GM19328 (cell line): Measurements from ENCODE around the gene AFDN.

Source experiments
- ATAC-seq: cut with Tn5 transposase; IDR thresholded peaks from one replicate; pipeline ENCODE4 v1.9.1; 2021; ENCODE audit warnings: mild to moderate bottlenecking, moderate library complexity; ENCODE audit not compliant: unreplicated experiment

Gene AFDN

GRCh38 chr6:167976708-167977107 is 150.0 kb downstream of the AFDN start:
- ATAC-seq, result no peak

- no peak for ATAC-seq
Measured at GRCh38 chr6:167977717-167978467, 151.2 kb downstream of the AFDN start.

GRCh38 chr6:167978607-167979006 is 151.9 kb downstream of the AFDN start:
- ATAC-seq, result no peak

- no peak for ATAC-seq
Measured at GRCh38 chr6:167979436-167980139, 152.9 kb downstream of the AFDN start.

GRCh38 chr6:167980911-167981580 is 154.3 kb downstream of the AFDN start:
- no peak for ATAC-seq

DNA sequence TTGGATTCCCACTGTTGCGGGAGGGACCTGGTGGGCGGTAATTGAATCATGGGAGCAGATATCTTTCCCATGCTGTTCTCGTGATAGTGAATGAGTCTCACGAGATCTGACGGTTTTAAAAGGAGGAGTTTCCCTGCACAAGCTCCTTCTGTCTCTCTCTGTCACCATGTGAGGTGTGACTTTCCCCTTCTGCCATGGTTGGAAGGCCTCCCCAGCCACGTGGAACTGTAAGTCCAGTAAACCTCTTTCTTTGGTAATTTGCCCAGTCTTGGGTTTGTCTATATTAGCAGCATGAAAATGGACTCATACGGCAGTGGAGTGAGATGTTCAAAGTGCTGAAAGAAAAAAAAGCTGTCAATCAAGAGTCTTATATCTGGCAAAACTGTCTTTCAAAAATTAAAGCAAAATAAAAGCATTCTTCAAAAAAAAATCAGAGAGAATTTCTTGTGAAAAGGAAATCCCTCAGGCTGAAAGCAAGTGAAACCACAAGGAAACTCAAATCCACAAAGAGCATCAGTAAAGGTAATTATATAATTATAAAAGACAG is 155.3 kb downstream of the AFDN start:
- no peak for ATAC-seq

DNA sequence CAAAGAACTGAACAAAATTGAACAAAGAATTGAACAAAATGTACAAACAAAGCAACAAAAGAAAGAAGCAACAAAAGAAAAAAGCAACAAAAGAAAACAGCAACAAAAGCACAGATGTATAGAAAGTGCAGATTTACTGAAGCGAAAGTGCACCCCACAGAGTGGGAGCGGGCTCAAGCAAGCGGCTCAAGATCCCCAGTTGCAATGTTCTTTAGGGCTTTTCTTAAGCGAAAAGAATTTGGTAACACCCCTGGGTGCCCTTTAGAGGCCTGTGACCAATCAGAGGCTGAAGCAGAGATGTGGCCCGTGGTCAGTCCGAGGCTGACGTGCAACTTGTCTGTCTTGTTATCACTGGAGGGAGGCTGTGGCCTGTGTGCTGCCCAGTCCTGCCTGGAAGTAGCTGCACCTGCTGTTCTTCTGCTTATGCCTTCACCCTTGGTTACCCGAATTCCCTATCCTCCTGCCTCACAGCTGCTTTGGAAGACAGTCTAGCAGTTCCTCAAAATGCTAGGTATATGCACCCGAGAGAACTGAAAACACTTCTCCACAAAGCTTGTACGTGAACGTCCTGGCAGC is 157.5 kb downstream of the AFDN start:
- no peak for ATAC-seq

DNA sequence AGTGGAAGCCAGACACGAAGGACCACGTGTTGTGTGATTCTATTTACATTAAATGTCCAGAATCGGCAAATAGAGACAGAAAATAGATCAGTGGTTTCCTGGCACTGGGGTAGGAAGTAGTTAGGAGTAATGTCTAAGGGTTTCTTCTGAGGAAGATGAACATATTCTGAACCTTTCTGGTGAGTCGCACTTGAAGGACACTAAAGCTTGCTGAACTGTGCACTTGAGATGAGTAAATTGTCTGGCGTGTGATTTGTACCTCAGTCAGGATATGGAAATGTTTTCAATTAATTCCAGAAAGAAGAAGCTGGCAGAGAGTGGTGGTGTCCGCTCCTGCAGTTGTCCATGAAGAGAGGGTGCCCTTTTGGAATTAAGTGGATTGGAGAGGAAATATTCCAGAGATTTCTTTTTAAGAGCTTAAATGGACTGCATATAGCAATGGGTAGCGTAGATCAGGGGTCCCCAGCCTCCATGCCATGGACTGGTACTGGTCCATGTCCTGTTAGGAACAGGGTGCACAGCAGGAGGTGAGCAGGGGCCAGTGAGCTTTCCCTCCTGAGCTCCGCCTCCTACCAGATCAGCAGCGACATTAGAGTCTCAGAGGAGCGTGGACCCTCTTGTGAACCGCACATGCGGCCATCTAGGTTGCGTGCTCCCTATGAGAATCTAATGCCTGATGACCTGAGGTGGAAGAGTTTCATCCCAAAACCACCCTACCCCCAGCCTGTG is 158.3 kb downstream of the AFDN start:
- ATAC-seq, result no peak

- no peak for ATAC-seq
Measured at GRCh38 chr6:167985911-167986595, 159.3 kb downstream of the AFDN start.

DNA sequence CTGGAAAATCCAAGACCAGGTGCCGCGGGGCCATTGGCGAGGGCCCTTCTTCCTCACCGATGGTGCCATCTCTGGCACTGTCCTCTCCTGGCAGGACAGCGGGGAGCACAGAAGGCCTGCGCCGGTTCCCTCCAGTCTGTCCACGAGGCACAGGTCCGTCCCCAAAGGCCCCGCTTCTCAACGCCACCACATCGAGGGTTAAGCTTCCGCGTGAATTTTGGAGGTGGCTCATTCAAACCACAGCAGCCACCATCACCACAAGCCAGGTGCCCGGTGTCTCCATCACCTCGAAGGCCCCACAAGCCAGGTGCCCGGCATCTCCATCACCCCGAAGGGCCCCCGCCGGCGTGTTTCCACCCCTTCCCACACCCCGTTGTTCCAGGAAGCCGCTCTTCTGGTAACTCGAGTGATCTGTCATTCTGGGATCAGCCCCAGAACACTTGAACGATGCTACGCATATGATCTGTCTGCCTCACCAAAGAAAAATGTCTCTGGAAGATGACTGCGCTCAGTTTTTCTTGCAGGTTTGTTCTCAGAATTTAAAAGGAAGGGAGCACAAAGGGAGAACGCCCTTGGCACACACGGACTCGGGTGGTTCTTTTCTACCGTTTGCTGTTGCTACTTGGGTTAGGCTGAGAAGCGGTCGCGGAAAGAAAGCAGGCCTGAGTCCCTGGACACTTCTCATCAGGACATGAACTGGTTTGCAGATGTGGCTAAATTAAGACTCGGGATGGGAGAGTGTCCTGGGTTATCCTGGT is 160.9 kb downstream of the AFDN start:
- no peak for ATAC-seq

DNA sequence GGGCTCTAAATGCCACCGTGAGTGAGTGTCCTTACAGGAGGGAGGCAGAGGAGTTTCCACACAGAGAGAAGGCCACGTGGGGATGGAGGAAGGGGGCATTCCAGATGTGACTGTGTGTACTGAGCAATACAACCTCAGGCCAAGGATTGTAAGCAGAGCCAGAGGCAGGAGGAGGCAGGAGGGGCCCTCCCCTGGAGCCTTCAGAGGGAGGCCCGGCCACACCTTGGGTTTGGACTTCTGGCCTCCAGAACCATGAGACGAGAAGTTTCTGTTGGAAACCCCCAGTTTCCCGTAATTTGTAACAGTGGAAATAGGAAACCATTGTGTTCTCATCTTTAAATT is 161.4 kb downstream of the AFDN start:
- ATAC-seq, result no peak

GRCh38 chr6:167988945-167989841 is 162.5 kb downstream of the AFDN start:
- ATAC-seq, result no peak

DNA sequence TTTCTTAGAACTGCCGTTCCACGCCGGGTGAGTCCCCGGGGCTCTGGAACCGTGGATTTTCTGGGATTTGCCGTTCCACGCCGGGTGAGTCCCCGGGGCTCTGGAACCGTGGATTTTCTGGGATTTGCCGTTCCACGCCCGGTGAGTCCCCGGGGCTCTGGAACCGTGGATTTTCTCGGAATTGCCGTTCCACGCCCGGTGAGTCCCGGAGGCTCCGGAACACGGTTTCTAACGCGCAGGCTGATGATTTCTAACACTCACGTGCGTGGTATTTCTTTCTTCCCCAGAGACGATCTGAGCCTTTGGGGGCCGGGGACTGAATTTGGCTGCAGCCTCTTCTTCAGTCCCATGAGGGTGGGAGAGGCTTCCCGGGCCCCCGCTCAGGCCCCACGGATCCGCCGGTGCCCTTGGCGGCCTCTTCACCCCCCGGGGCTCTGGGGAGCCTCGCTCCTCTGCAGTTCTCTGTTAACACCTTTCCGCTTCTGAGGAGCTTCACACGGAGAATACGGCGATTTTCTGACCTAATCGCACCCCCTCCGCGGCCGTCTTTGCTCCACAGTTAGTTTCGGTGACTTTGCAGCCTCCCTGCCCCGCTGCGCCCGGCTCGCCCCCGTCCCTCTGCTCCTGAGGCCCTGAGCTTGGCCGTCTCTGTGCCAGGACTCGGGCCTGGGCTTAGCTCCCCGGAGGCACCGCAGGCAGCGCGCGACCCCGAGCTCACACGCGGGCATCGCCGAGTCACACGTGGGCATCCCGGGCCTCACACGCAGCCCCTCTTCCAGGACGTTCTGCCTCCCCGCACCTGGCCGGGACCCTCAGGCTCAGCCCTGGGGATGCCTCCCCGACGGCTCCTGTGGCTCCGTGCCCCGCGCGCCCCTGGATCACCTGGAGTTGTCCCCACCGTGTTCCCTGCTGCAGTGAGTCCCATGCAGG is 163.6 kb downstream of the AFDN start:
- ATAC-seq, result no peak

DNA sequence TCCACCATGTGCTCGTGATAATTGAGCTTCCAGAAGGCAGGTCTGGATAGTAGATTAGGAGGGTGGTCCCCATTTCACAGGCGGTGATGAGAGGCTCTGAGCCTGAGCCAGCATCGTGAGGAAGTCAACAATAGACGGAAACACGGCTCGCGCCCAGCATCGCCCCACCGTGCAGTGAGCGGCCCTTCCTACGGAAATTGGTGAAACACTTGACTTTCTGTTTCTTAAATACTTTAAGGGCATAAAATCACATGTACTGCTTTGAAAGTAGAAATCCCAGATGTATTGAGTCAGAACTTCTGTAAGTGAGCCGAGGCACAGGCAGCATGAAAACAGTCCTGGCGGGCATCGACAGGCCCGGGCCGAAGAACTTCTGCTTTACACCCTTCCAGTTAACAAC is 166.5 kb downstream of the AFDN start:
- no peak for ATAC-seq

GRCh38 chr6:167993831-167994230 is 167.1 kb downstream of the AFDN start:
- ATAC-seq, result no peak

- ATAC-seq, result no peak
Measured at GRCh38 chr6:167995302-167995701, 168.6 kb downstream of the AFDN start.

DNA sequence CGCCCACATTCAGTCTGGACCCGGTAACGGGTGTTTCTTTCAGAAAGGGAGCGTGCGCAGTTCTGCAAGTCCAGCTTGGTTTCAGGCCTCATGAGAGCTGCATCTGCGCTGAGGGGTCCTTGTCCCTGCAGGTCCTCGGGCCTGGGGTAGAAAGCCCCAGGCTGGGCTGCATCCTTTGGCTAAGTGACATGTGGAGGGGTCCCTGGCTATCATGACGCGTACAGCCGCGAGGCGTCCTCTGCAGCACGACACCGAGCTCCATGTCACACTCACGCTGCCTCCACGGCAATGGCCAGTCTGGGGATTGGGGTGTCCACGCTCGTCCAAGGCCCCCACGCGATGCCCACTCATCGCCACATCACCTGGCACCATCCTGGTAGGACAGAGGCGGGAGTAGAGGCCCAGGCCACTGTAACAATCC is 169.0 kb downstream of the AFDN start:
- no peak for ATAC-seq
